Panc1 (cell line): ENCODE results near the gene ATP2A2. TPM values are rescaled to one million over a fixed set of nuclear protein-coding genes. Genes with fewer than 3 reads are reported as not detected.

Source experiments
- ATAC-seq: fragments of 200-7000 bp; cut with Tn5 transposase; 2 replicates; pipeline ENCODE4 v1.9.1; 2020; ENCODE audit warnings: mild to moderate bottlenecking, moderate library complexity
- BruUV-seq: library from RNA; stranded (reverse); fragments of 400-500 nt; replicated peaks from 2 replicates; lab custom pipeline; 2021; lab: Mats Ljungman, UMichigan
- CTCF ChIA-PET: fragments of 300-600 bp; sonication (Branson Sonifier 250); formaldehyde crosslinking; loops from one replicate; lab custom pipeline; 2022; ENCODE audit warnings: antibody characterized with exemption; lab: Charles Lee
- POLR2A ChIA-PET: fragments of 300-600 bp; sonication (Branson Sonifier 250); formaldehyde crosslinking; loops from one replicate; lab custom pipeline; 2022; ENCODE audit warnings: antibody characterized with exemption; lab: Charles Lee
- DNase-seq: peaks from one replicate; pipeline ENCODE4 v3.0.0-alpha.2; 2010; ENCODE audit warnings: low read depth, low spot score
- H3K27ac ChIP-seq: 2 replicates; pipeline ENCODE4 v1.5.1; 2011; ENCODE audit warnings: mild to moderate bottlenecking, low read length, inconsistent platforms
- H3K27me3 ChIP-seq: fragments of 200-500 bp; sonication (Bioruptor generic); 2 replicates; pipeline ENCODE4 v1.6.0; 2014; ENCODE audit warnings: low read length, inconsistent platforms; ENCODE audit not compliant: control insufficient read depth, insufficient read depth
- H3K36me3 ChIP-seq: fragments of 200-500 bp; sonication (Bioruptor generic); 2 replicates; pipeline ENCODE4 v1.5.1; 2014; ENCODE audit warnings: inconsistent platforms, mild to moderate bottlenecking, low read length, moderate library complexity; ENCODE audit not compliant: control insufficient read depth, insufficient read depth
- H3K4me1 ChIP-seq: 2 replicates; pipeline ENCODE4 v1.5.1; 2011; ENCODE audit warnings: inconsistent platforms, mild to moderate bottlenecking, low read length, moderate library complexity; ENCODE audit not compliant: control insufficient read depth, insufficient read depth
- H3K4me3 ChIP-seq, 2 experiments: 2 replicates each; pipeline ENCODE4 v1.5.1; 2011 to 2012; ENCODE audit warnings: low read depth in 2 of 2, low read length in 2 of 2, mild to moderate bottlenecking in 2 of 2, inconsistent platforms in 1 of 2, moderate library complexity in 1 of 2
- H3K9me3 ChIP-seq: fragments of 200-500 bp; sonication (Bioruptor generic); 2 replicates; pipeline ENCODE4 v1.5.1; 2014; ENCODE audit warnings: low read depth, mild to moderate bottlenecking, inconsistent platforms, low read length, moderate library complexity; ENCODE audit not compliant: control insufficient read depth, insufficient read depth
- POLR2AphosphoS5 ChIP-seq: IDR thresholded peaks from 2 replicates; pipeline ENCODE4 v1.6.1; 2012; ENCODE audit warnings: mild to moderate bottlenecking, low read depth, low read length, moderate library complexity
- REST ChIP-seq, 2 experiments: IDR thresholded peaks; 2 replicates each; pipeline ENCODE4 v1.6.1; 2011 to 2012; ENCODE audit warnings: low read depth in 2 of 2, control low read depth in 1 of 2, low read length in 1 of 2, mild to moderate bottlenecking in 1 of 2, moderate library complexity in 1 of 2; ENCODE audit not compliant: insufficient read depth in 1 of 2
- SIN3A ChIP-seq: IDR thresholded peaks from 2 replicates; pipeline ENCODE4 v1.6.1; 2012; ENCODE audit warnings: low read depth, mild to moderate bottlenecking, low read length, moderate library complexity, borderline replicate concordance; ENCODE audit not compliant: insufficient read depth
- TCF7L2 ChIP-seq: IDR thresholded peaks from 2 replicates; pipeline ENCODE4 v1.6.1; 2011; ENCODE audit warnings: mild to moderate bottlenecking, low read depth, low read length, inconsistent platforms
- in situ Hi-C: cut with HindIII; loops from 2 replicates; pipeline ENCODE4 v1.10.0; 2016; ENCODE audit warnings: low sequenced_read_pairs, low pct_unique_long_range_greater_than_20kb
- intact Hi-C: fragments of 100-400 bp; cut with micrococcal nuclease; formaldehyde crosslinking; loops from one replicate; pipeline ENCODE4 v1.10.0; 2022; ENCODE audit not compliant: unreplicated experiment
- total RNA-seq: library from RNA; stranded (reverse); gene quantifications from one replicate; pipeline ENCODE4 v1.2.1, GENCODE V29; 2021; ENCODE audit not compliant: unreplicated experiment
- TF ChIP-seq, protein P1 (sequence below): fragments of 450-650 bp; IDR thresholded peaks from 2 replicates; pipeline ENCODE4 v1.5.1; 2017; ENCODE audit warnings: mild to moderate bottlenecking

The ATP2A2 gene
- total RNA-seq, 1 experiment from 2014 or later = 286 TPM

DNA sequence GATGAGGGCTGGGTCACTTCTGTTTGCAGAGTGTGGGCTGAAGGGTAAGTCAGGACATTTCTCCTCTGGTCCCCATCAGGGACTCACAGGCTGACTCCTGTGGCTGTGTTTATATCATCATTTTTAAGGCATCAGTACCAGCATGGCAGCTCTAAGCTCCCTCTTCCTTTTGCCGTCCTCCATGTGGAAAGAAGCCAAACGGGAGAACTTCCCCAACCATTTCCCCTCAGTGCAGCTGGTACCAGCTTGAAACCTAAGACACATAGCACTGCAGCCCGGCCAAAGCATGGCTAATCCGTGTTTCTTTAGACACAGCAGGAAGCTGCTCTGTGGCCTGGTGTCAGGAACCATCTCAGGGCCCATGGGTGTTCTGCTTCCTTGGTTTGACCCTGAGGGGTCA lies 31.9 kb upstream of the ATP2A2 start:
- no peaks in the 10 kb centered on the region for H3K9me3 ChIP-seq
- H3K27ac ChIP-seq = no peak overlapping the region
- intact Hi-C loops (no loop called here), in situ Hi-C loops (no loop called here)
- TF ChIP-seq TCF7L2 = no peak
- no peak for TF ChIP-seq SIN3A
- no peak for TF ChIP-seq REST (IDR thresholded peaks at IDR 0.05; ENCODE audit: insufficient read depth in 1 of 2, low read depth in 2 of 2, low read length in 1 of 2)
- TF ChIP-seq, protein P1, sequence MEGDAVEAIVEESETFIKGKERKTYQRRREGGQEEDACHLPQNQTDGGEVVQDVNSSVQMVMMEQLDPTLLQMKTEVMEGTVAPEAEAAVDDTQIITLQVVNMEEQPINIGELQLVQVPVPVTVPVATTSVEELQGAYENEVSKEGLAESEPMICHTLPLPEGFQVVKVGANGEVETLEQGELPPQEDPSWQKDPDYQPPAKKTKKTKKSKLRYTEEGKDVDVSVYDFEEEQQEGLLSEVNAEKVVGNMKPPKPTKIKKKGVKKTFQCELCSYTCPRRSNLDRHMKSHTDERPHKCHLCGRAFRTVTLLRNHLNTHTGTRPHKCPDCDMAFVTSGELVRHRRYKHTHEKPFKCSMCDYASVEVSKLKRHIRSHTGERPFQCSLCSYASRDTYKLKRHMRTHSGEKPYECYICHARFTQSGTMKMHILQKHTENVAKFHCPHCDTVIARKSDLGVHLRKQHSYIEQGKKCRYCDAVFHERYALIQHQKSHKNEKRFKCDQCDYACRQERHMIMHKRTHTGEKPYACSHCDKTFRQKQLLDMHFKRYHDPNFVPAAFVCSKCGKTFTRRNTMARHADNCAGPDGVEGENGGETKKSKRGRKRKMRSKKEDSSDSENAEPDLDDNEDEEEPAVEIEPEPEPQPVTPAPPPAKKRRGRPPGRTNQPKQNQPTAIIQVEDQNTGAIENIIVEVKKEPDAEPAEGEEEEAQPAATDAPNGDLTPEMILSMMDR = no peak
- H3K4me3 ChIP-seq = no peak overlapping the region
- ATAC-seq (no peak), DNase-seq (no peak)
- H3K36me3 ChIP-seq = no peaks in the 10 kb centered on the region
- ChIA-PET CTCF (interaction anchor here (0.5 kb wide), 1 partner anchor 149 kb away, joined by 3 read pairs; no protein-coding TSS in a partner anchor), POLR2A (no interaction called here)
- no TSS peak for BruUV-seq
- H3K27me3 ChIP-seq = no peaks in the 10 kb centered on the region
- 0 out of 2 replicates have a peak, but pooled peaks cover 2% of the 10 kb centered on the region for H3K4me1 ChIP-seq

DNA sequence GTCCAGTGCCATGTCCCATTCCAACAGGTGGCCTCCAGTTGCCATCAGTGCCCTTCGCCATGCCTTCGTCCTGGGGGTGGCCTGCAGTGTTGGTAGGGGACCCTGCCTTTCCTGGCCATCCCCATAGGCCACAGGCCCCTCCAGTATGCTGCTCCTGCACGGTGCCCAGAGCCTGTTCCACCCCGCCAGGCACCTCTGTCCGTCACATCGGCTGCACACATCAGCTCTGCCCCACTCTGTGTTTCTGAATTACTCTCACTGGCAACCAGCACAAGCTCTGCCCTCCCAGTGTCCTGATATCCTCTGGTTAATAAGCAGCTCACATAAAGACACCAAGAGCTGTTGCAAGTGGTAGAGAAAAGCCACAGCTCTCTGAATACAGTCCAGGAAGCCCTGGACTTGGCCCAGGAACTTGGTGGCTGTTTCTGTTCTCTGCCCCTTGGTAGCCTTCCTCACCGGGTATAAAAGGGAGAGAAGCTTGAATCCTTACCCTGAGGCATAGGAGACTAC lies 31.3 kb upstream of the ATP2A2 start:
- Histone ChIP-seq H3K9me3 (no peaks in the 10 kb centered on the region), H3K36me3 (no peaks in the 10 kb centered on the region), H3K27ac (no peak overlapping the region), H3K4me1 (0 out of 2 replicates have a peak, but pooled peaks cover 2% of the 10 kb centered on the region), H3K4me3 (no peak overlapping the region), H3K27me3 (no peaks in the 10 kb centered on the region)
- in situ Hi-C loops (no loop called here), intact Hi-C loops (no loop called here)
- TF ChIP-seq, protein P1 = no peak
- TF ChIP-seq REST (IDR thresholded peaks at IDR 0.05; ENCODE audit: insufficient read depth in 1 of 2, low read depth in 2 of 2, low read length in 1 of 2) = no peak
- TF ChIP-seq POLR2AphosphoS5 = no peak
- no peak for TF ChIP-seq TCF7L2
- TF ChIP-seq SIN3A = no peak
- no TSS peak for BruUV-seq
- CTCF ChIA-PET = interaction anchor here (0.5 kb wide), 1 partner anchor 150 kb away, joined by 3 read pairs; no protein-coding TSS in a partner anchor
- DNase-seq = no peak
- ATAC-seq = no peak
- POLR2A ChIA-PET = no interaction called here
